OCI-LY1 (cell line): ENCODE results near the gene FAM53B.

ENCODE experiments used
- H2AFZ ChIP-seq: fragments of 200-600 bp; sonication (generic), shearing (Covaris generic); 2 replicates; pipeline ENCODE4 v1.6.0; 2014; ENCODE audit warnings: antibody characterized with exemption, mild to moderate bottlenecking, low read length
- H3F3A ChIP-seq: fragments of 200-600 bp; sonication (generic), shearing (Covaris generic); 2 replicates; pipeline ENCODE4 v1.6.0; 2014; ENCODE audit warnings: mild to moderate bottlenecking, antibody characterized with exemption, low read length, moderate library complexity; ENCODE audit not compliant: insufficient read depth
- H3K27ac ChIP-seq: fragments of 200-600 bp; sonication (generic); 2 replicates; pipeline ENCODE4 v1.5.1; 2014; ENCODE audit warnings: low read length, mixed run types, mild to moderate bottlenecking, low read depth; ENCODE audit not compliant: poor library complexity, severe bottlenecking
- H3K27me3 ChIP-seq: fragments of 200-600 bp; sonication (generic); 2 replicates; pipeline ENCODE4 v1.6.0; 2014; ENCODE audit warnings: antibody characterized with exemption, mild to moderate bottlenecking, low read length, moderate library complexity; ENCODE audit not compliant: insufficient read depth
- H3K36me3 ChIP-seq: fragments of 200-600 bp; sonication (generic); 2 replicates; pipeline ENCODE4 v1.6.1; 2014; ENCODE audit warnings: mild to moderate bottlenecking, antibody characterized with exemption, low read length, moderate library complexity, mixed read lengths; ENCODE audit not compliant: insufficient read depth
- H3K4me1 ChIP-seq: fragments of 200-600 bp; sonication (generic); 2 replicates; pipeline ENCODE4 v1.5.1; 2014; ENCODE audit warnings: mild to moderate bottlenecking, low read length, moderate library complexity; ENCODE audit not compliant: insufficient read depth, severe bottlenecking
- H3K4me2 ChIP-seq: fragments of 200-600 bp; sonication (generic), shearing (Covaris generic); 2 replicates; pipeline ENCODE4 v1.6.1; 2014; ENCODE audit warnings: low read length
- H3K4me3 ChIP-seq: fragments of 200-600 bp; sonication (generic); 2 replicates; pipeline ENCODE4 v1.5.1; 2014; ENCODE audit warnings: low read length, low read depth, mild to moderate bottlenecking, mixed read lengths; ENCODE audit not compliant: poor library complexity, severe bottlenecking
- H3K79me2 ChIP-seq: fragments of 200-600 bp; shearing (Covaris generic); 2 replicates; pipeline ENCODE4 v1.6.1; 2016; ENCODE audit warnings: mixed run types, low read length, mixed read lengths; ENCODE audit not compliant: insufficient read depth
- H3K9ac ChIP-seq: fragments of 200-600 bp; sonication (generic), shearing (Covaris generic); 2 replicates; pipeline ENCODE4 v1.6.1; 2014; ENCODE audit warnings: mild to moderate bottlenecking, low read length, mixed read lengths
- H3K9me2 ChIP-seq: fragments of 200-600 bp; sonication (generic), shearing (Covaris generic); 2 replicates; pipeline ENCODE4 v1.6.1; 2014; ENCODE audit warnings: low read depth, mild to moderate bottlenecking, low read length, mixed read lengths
- H3K9me3 ChIP-seq: fragments of 200-600 bp; shearing (Covaris generic); 2 replicates; pipeline ENCODE4 v1.6.1; 2014; ENCODE audit warnings: low read length, mixed read lengths
- H4K20me1 ChIP-seq: fragments of 200-600 bp; sonication (generic), shearing (Covaris generic); 2 replicates; pipeline ENCODE4 v1.6.0; 2016; ENCODE audit warnings: mild to moderate bottlenecking, low read length; ENCODE audit not compliant: insufficient read depth
- EZH2 ChIP-seq: fragments of 200-600 bp; sonication (generic), shearing (Covaris generic); IDR thresholded peaks from 2 replicates; pipeline ENCODE4 v1.8.0; 2017; ENCODE audit warnings: borderline replicate concordance, mixed run types, mild to moderate bottlenecking, antibody characterized with exemption, low read length, moderate library complexity, mixed read lengths
- TF ChIP-seq, protein P1 (sequence below): fragments of 200-600 bp; sonication (generic), shearing (Covaris generic); IDR thresholded peaks from 2 replicates; pipeline ENCODE4 v1.5.1; 2017; ENCODE audit warnings: mild to moderate bottlenecking, antibody characterized with exemption, low read length, moderate library complexity, mixed read lengths

The FAM53B gene

DNA sequence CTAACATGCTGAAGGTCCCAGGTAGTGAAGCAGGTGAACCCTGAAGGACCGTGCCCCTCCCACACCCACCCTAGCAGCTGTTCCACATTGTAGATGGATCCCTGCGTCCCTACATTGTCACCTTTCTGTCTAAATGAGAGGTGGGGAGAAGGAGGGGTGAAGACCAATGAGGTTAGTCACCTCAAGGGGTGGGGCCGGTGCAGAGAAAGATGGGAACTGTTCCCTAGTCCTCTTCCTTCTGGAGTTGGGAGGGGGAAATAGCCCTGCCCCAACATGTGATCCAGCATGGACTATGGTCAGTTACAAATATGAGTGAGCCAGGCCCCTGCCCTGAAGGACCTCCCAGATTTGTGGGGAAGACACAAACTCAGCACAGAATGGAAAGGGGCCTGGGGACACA is 158.0 kb downstream of the FAM53B start:
- Histone ChIP-seq H3K36me3 (no peaks in the 10 kb centered on the region), H3K4me2 (no peak overlapping the region; the same call in 1 of the 2 replicates), H3K79me2 (no peaks in the 10 kb centered on the region), H3K27me3 (no peaks in the 10 kb centered on the region), H3K27ac (peak overlapping the region; percentile 61), H3K4me1 (peaks cover 33% of the 10 kb centered on the region), H3K9ac (no peak overlapping the region), H3K9me2 (no peaks in the 10 kb centered on the region), H2AFZ (no peak overlapping the region), H4K20me1 (no peaks in the 10 kb centered on the region), H3K9me3 (no peaks in the 10 kb centered on the region; the same call in 1 of the 2 replicates), H3F3A (no peaks in the 10 kb centered on the region), H3K4me3 (no peak overlapping the region)
- TF ChIP-seq, protein P1, sequence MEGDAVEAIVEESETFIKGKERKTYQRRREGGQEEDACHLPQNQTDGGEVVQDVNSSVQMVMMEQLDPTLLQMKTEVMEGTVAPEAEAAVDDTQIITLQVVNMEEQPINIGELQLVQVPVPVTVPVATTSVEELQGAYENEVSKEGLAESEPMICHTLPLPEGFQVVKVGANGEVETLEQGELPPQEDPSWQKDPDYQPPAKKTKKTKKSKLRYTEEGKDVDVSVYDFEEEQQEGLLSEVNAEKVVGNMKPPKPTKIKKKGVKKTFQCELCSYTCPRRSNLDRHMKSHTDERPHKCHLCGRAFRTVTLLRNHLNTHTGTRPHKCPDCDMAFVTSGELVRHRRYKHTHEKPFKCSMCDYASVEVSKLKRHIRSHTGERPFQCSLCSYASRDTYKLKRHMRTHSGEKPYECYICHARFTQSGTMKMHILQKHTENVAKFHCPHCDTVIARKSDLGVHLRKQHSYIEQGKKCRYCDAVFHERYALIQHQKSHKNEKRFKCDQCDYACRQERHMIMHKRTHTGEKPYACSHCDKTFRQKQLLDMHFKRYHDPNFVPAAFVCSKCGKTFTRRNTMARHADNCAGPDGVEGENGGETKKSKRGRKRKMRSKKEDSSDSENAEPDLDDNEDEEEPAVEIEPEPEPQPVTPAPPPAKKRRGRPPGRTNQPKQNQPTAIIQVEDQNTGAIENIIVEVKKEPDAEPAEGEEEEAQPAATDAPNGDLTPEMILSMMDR = no peak
- TF ChIP-seq EZH2 = no peak

DNA sequence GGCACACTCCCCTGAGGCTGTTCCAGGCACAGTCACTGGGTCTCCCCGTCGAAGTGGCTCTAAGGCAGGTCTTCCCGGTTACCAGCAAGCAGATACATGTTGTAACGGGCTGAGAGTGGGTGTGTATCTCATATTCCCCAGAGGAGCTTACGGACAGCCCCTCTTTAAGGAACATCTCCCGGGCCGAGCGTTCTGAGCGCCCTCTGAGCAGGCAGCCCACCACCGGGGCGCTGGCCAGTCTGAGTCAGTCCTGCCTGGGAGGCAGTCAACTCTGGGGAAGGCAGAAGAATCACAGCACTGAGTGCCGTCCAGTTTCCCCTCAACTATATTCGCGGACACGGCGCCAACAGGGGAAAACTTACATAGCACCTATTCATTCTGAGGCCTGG is 165.2 kb downstream of the FAM53B start:
- Histone ChIP-seq H3K4me2 (no peak overlapping the region), H4K20me1 (no peaks in the 10 kb centered on the region)

DNA sequence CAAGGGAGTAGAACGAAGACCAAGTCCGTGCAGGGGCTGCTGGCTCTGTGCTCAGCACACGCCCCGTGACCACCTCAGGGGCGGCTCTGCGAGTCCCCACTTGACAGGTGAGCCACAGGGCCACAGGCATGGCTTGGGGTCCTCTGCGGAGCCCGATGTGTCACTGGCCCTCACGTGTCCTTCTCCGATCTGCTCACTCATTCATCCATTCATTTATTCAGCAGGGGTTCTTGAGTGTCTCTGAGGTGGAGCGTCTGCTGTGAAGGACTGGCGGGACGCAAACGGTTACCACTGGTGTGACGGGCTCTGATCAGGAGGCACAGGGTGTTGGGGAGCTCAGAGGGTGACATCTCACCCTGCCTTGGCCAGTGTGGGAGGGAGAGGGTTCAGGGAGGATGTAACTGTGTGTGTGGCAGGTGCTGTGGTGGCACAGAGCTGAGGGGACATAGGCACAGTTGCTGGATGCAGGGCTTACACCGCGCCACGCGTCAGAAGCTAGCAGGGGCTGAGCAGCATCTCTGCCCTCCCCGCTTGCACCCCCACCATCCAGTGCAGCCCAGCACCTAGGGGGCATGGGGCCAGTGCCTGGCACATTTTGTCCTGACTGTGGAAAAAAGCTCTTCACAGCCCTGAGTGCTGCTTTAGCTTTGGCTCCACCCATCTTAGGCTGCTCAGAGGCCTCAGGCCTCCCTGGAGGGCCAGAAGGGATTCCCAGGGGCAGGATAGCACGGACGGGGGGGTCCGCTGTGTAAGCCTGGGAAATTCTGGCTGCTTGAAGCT is 165.8 kb downstream of the FAM53B start:
- no peak overlapping the region for H3K4me3 ChIP-seq
- no peaks in the 10 kb centered on the region; the same call in 1 of the 2 replicates for H3K36me3 ChIP-seq
- H3K9ac ChIP-seq = no peak overlapping the region
- peaks cover 16% of the 10 kb centered on the region for H3K4me1 ChIP-seq
- H3F3A ChIP-seq = no peaks in the 10 kb centered on the region
- H3K79me2 ChIP-seq = no peaks in the 10 kb centered on the region
- no peak overlapping the region for H3K4me2 ChIP-seq
- H3K27me3 ChIP-seq = no peaks in the 10 kb centered on the region
- no peaks in the 10 kb centered on the region for H3K9me2 ChIP-seq
- no peak overlapping the region for H2AFZ ChIP-seq
- no peaks in the 10 kb centered on the region for H4K20me1 ChIP-seq
- TF ChIP-seq, protein P1 = no peak
- TF ChIP-seq EZH2 = no peak
- H3K27ac ChIP-seq = no peak overlapping the region
- H3K9me3 ChIP-seq = 0 out of 2 replicates have a peak, but pooled peaks cover 3% of the 10 kb centered on the region

More for the DNA sequence above, 165.2 kb downstream of the FAM53B start:
- H3F3A ChIP-seq = no peaks in the 10 kb centered on the region
- peaks cover 3% of the 10 kb centered on the region; the same call in 1 of the 2 replicates for H3K9me3 ChIP-seq
- no peak overlapping the region for H3K4me3 ChIP-seq
- H2AFZ ChIP-seq = no peak overlapping the region
- H3K36me3 ChIP-seq = no peaks in the 10 kb centered on the region; the same call in 1 of the 2 replicates
- H3K27ac ChIP-seq = no peak overlapping the region
- H3K4me1 ChIP-seq = peaks cover 16% of the 10 kb centered on the region
- no peak for TF ChIP-seq EZH2
- TF ChIP-seq, protein P1 = no peak
- no peaks in the 10 kb centered on the region for H3K79me2 ChIP-seq
- H3K27me3 ChIP-seq = no peaks in the 10 kb centered on the region
- no peak overlapping the region for H3K9ac ChIP-seq
- no peaks in the 10 kb centered on the region for H3K9me2 ChIP-seq
